ENCODE results near the gene DNPEP.
A peak's percentile ranks its signal among the peaks of the same experiment; 100 is the strongest.

DNA sequence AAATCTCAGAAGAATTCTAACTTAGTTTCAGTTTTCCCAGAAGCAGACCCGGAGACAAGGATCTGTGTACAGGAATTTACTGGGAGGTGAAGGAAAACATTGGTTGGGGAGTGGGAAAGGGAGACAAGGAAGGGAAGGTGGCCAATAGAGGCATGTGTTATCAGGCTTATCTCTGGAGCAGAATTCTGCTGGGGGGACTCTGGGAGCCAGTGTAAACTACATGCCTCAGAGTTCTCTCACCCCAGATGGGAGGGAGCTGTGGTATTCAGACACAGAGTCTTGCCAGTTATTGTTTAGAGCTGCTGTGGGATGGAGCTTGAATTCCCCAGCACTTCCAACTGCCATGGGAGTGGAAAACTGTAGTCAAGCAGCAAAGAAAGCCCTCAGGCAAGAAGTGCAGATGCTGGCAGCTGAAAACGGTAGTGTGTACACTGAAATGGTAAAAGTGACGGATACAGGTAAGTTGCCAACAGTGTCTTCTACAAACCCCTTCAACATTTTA is 19.0 kb downstream of the DNPEP start:
- TF ChIP-seq, protein P1, sequence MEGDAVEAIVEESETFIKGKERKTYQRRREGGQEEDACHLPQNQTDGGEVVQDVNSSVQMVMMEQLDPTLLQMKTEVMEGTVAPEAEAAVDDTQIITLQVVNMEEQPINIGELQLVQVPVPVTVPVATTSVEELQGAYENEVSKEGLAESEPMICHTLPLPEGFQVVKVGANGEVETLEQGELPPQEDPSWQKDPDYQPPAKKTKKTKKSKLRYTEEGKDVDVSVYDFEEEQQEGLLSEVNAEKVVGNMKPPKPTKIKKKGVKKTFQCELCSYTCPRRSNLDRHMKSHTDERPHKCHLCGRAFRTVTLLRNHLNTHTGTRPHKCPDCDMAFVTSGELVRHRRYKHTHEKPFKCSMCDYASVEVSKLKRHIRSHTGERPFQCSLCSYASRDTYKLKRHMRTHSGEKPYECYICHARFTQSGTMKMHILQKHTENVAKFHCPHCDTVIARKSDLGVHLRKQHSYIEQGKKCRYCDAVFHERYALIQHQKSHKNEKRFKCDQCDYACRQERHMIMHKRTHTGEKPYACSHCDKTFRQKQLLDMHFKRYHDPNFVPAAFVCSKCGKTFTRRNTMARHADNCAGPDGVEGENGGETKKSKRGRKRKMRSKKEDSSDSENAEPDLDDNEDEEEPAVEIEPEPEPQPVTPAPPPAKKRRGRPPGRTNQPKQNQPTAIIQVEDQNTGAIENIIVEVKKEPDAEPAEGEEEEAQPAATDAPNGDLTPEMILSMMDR (conservative IDR thresholded peaks at IDR 0.05; ENCODE audit: low read depth, low read length) = no peak
- TF ChIP-seq RAD21 (IDR thresholded peaks at IDR 0.05; ENCODE audit: low read length) = no peak
- peak; percentile 33; the same call in 1 of the 2 replicates for TF ChIP-seq POLR2A (IDR thresholded peaks at IDR 0.05; ENCODE audit: low read depth, low read length)
- TF ChIP-seq MXI1 (IDR thresholded peaks at IDR 0.05; ENCODE audit: borderline replicate concordance, low read depth, low read length) = no peak
- no peak for TF ChIP-seq MAFK (IDR thresholded peaks at IDR 0.05; ENCODE audit: low read depth, low read length)
- TF ChIP-seq MAZ (IDR thresholded peaks at IDR 0.05; ENCODE audit: borderline replicate concordance, low read depth, low read length) = peak; percentile 59; the same call in 1 of the 2 replicates
- no peak for TF ChIP-seq RFX5 (IDR thresholded peaks at IDR 0.05; ENCODE audit: low read depth, low read length)
- no peak for TF ChIP-seq NFE2L2 (IDR thresholded peaks at IDR 0.05; ENCODE audit: low read depth, low read length)
- TF ChIP-seq ELK1 (IDR thresholded peaks at IDR 0.05; ENCODE audit: borderline replicate concordance, low read depth, low read length) = no peak
- TF ChIP-seq, protein P2, sequence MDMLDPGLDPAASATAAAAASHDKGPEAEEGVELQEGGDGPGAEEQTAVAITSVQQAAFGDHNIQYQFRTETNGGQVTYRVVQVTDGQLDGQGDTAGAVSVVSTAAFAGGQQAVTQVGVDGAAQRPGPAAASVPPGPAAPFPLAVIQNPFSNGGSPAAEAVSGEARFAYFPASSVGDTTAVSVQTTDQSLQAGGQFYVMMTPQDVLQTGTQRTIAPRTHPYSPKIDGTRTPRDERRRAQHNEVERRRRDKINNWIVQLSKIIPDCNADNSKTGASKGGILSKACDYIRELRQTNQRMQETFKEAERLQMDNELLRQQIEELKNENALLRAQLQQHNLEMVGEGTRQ (IDR thresholded peaks at IDR 0.05; ENCODE audit: low read depth, low read length) = no peak

Measured in IMR-90 (cell line).